MM.1S (cell line): ENCODE measurements around the gene PTPRN2.

Experiments
- CTCF ChIP-seq: fragments of 300-600 bp; sonication (generic); IDR thresholded peaks from 2 replicates; pipeline ENCODE4 v1.5.1; 2016; ENCODE audit warnings: antibody characterized with exemption, low read length, mixed read lengths
- EZH2 ChIP-seq: fragments of 300-600 bp; sonication (generic); optimal IDR thresholded peaks from 2 replicates; pipeline ENCODE3; 2017; ENCODE audit warnings: low read depth, mild to moderate bottlenecking, antibody characterized with exemption, low read length, mixed read lengths
- EZH2phosphoT487 ChIP-seq: fragments of 300-600 bp; sonication (generic); IDR thresholded peaks from 2 replicates; pipeline ENCODE4 v1.6.1; 2018; ENCODE audit warnings: antibody characterized with exemption, low read length

GRCh38 chr7:158396301-158396905, 191.2 kb downstream of the PTPRN2 start:
- TF ChIP-seq CTCF (no peak), EZH2phosphoT487 (no peak), EZH2 (no peak)
